ENCODE data around the gene ZSCAN22.
"Not testable (repeated sequence)": the region's sequence is repeated elsewhere in the genome, so short reads cannot be mapped to it uniquely, and the experiment has no call there.

DNA sequence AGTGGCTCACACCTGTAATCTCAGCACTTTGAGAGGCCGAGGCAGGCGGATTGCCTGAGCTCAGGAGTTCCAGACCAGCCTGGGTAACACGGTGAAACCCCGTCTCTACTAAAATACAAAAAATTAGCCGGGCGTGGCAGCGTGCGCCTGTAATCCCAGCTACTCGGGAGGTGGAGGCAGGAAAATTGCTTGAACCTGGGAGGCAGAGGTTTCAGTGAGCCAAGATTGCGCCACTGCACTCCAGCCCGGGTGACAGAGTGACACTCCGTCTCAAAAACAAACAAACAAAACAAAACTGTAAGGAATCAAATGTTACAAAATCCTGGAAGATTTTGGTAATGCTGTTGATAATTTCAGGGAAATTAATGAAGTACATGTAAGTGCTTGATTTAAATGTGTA lies 21.3 kb downstream of the ZSCAN22 start:
- TF ChIP-seq, protein P1, sequence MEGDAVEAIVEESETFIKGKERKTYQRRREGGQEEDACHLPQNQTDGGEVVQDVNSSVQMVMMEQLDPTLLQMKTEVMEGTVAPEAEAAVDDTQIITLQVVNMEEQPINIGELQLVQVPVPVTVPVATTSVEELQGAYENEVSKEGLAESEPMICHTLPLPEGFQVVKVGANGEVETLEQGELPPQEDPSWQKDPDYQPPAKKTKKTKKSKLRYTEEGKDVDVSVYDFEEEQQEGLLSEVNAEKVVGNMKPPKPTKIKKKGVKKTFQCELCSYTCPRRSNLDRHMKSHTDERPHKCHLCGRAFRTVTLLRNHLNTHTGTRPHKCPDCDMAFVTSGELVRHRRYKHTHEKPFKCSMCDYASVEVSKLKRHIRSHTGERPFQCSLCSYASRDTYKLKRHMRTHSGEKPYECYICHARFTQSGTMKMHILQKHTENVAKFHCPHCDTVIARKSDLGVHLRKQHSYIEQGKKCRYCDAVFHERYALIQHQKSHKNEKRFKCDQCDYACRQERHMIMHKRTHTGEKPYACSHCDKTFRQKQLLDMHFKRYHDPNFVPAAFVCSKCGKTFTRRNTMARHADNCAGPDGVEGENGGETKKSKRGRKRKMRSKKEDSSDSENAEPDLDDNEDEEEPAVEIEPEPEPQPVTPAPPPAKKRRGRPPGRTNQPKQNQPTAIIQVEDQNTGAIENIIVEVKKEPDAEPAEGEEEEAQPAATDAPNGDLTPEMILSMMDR (IDR thresholded peaks at IDR 0.05): not testable (repeated sequence)
- not testable (repeated sequence) for TF ChIP-seq POLR2A (IDR thresholded peaks at IDR 0.05)

All from Peyer's patch (tissue), 4 donors.